GM19455 (cell line): Measurements from ENCODE around the gene PSMB9.

Experiments
- ATAC-seq: cut with Tn5 transposase; IDR thresholded peaks from one replicate; pipeline ENCODE4 v1.9.1; 2021; ENCODE audit not compliant: unreplicated experiment

Gene PSMB9

DNA sequence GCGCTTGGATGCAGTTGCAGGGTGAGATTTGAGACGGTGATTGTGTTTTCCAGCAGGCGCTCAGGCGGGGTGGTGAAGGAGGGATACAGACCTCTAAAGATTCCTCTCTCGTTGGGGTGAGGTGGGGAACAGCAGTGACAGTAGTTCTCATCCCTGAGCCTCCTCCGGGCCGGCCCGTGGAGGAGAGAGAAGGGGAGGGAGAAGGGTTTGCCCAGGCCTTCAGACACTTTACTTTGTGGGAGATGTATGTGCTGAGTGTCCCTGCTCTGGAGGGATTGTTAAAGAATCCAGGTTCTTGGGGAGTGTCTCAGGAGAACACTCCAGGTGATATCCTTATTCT lies 41.0 kb downstream of the PSMB9 start:
- ATAC-seq: peak; percentile 12

DNA sequence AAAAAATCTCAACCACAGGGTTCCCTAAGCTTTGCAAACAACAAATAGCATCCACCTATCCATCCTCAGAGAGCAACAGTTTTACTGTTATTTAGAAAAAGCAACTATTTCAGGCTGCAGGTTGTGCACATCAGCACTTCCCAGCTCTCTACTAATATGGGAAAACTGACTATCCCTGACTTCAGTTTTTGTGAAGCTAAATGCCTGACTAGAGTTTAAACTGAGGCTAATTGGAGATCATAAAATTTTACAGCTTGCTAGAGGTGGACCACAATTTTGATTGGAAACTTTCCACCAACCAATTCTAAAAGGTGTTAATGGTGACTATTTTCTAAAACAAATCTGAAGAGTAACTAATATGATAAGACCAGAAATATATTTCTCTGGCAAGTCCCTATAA lies 50.0 kb downstream of the PSMB9 start:
- ATAC-seq: no peak

DNA sequence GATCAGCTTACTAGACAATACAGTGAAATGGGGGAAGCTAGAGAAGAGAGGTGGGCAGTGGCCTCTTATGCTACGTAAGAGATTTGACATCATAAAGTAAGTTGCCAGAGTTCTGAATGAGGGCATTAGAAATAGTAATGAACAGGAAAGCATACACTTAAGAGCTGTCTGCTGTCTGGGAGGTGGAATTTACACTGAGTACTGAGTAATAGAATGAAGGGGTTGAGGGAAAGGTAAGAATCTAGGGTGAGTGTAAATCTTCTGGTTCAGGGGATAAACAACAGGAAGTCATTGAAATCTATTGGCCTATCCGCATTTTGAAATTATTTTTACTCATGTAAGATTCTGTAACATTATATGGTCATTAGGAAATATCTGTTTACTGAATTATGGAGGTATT lies 51.1 kb downstream of the PSMB9 start:
- ATAC-seq: no peak

DNA sequence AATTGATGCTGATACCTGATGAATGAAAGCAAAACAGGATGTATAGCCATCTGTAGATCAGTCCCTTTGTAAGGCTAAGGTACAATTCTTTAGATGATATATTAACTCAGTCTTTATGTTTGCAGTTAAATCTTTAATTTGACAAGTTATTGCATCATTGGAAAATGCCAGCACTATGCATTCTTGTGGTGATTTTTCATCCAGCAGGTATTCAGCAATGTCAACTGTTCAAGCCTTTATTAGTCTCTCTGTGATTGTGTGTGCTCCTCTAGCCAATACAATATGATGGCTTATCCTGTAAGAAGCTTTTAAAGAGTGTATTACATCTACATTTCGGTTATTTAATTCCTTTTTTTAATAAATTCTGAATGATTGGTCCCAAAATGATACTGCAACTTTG lies 52.5 kb downstream of the PSMB9 start:
- no peak for ATAC-seq

DNA sequence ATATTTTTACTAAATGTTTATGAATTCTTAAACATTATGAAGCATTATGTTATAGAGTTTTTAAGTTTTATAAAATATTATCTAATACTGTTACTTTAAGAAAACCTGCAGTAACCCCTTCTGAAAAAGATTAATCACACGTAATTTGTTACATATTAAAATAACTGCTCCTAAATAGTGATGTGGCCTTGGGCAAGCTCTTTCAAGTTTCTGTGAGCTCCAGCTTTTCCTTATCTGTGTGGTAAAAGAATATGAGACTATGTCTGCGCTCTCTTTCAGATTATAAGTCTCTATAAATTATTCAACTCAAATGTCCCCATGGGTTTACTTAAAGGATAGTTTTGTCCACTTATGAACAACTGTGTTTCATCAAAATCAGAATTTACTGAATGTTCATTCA lies 54.9 kb downstream of the PSMB9 start:
- ATAC-seq: no peak
